ENCODE measurements around the gene PPCDC. TPM values are rescaled to one million over a fixed set of nuclear protein-coding genes. Genes with fewer than 3 reads are reported as not detected.

PPCDC gene
- total RNA-seq, 4 donors from 2014 or later, result 7.4 to 25.7 (median 13.1) TPM

DNA sequence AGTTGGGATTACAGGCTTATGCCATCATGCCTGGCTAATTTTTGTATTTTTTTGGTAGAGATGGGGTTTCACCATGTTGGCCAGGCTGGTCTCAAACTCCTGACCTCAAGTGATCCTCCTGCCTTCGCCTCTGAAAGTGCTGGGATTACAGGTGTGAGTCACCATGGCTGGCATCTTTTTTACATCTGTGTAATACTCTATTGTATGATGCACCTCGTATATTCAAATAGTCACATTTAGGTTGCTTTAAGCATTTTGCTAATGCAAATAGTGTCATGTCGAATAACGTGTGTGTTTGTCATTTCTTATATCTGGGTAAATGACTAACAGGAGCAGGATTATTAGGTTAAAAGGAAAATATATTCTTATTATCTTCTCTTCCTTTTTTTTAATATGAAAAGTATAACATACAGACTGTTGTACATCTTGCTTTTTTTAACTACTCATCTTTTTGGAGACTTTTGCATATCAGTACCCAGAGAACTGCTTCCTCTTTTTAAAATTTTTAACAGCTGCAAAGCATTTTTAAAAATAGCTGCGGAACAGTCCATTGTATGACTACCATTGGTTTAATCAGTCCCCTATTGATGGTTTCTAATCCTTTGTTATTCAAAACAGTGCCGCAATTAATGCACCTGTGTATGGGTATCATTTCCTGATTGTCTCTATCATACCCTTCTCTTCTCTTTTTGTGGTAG, 14.6 kb upstream of the PPCDC start:
- DNase-seq (ENCODE audit: low spot score in 2 of 2), result no peak
- no peak overlapping the region for H3K4me3 ChIP-seq
- no peaks in the 10 kb centered on the region for H3K36me3 ChIP-seq
- TF ChIP-seq, protein P1, sequence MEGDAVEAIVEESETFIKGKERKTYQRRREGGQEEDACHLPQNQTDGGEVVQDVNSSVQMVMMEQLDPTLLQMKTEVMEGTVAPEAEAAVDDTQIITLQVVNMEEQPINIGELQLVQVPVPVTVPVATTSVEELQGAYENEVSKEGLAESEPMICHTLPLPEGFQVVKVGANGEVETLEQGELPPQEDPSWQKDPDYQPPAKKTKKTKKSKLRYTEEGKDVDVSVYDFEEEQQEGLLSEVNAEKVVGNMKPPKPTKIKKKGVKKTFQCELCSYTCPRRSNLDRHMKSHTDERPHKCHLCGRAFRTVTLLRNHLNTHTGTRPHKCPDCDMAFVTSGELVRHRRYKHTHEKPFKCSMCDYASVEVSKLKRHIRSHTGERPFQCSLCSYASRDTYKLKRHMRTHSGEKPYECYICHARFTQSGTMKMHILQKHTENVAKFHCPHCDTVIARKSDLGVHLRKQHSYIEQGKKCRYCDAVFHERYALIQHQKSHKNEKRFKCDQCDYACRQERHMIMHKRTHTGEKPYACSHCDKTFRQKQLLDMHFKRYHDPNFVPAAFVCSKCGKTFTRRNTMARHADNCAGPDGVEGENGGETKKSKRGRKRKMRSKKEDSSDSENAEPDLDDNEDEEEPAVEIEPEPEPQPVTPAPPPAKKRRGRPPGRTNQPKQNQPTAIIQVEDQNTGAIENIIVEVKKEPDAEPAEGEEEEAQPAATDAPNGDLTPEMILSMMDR (IDR thresholded peaks at IDR 0.05), result no peak
- no peak for TF ChIP-seq POLR2A (IDR thresholded peaks at IDR 0.05)
- TF ChIP-seq POLR2AphosphoS5 (IDR thresholded peaks at IDR 0.05), result no peak
- no peak for TF ChIP-seq EP300 (IDR thresholded peaks at IDR 0.05)
- no peaks in the 10 kb centered on the region for H3K4me1 ChIP-seq
- no peak overlapping the region for H3K27ac ChIP-seq
- 75% methylated on average over 6 of the region's 6 CpGs for WGBS
- no peaks in the 10 kb centered on the region for H3K27me3 ChIP-seq
- H3K9me3 ChIP-seq, result no peaks in the 10 kb centered on the region

DNA sequence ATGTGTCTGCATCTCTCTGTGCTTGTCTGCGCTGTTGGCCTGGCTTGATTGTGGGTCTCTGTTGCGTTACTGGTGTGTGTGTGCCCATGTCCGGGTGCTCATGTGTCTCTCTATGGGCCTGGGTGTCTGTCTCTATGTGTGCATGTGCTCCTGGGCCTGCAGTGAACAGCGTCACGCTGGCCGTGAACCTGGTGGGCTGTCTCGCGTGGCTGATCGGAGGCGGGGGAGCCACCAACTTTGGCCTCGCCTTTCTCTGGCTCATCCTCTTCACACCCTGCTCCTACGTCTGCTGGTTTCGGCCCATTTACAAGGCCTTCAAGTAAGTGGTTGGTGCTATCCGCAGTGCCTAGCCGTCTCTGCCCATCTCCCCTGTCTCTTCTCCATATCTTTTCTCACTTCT, 7.0 kb upstream of the PPCDC start:
- no peak for TF ChIP-seq POLR2AphosphoS5 (IDR thresholded peaks at IDR 0.05)
- TF ChIP-seq EP300 (IDR thresholded peaks at IDR 0.05), result no peak
- TF ChIP-seq, protein P1 (IDR thresholded peaks at IDR 0.05), result no peak
- TF ChIP-seq POLR2A (IDR thresholded peaks at IDR 0.05), result no peak
- Histone ChIP-seq H3K36me3 (no peaks in the 10 kb centered on the region), H3K4me1 (no peaks in the 10 kb centered on the region), H3K27ac (no peak overlapping the region), H3K27me3 (no peaks in the 10 kb centered on the region), H3K9me3 (no peaks in the 10 kb centered on the region), H3K4me3 (no peak overlapping the region)
- WGBS, result 93% methylated on average over 13 of the region's 15 CpGs
- no peak for DNase-seq (ENCODE audit: low spot score in 2 of 2)

DNA sequence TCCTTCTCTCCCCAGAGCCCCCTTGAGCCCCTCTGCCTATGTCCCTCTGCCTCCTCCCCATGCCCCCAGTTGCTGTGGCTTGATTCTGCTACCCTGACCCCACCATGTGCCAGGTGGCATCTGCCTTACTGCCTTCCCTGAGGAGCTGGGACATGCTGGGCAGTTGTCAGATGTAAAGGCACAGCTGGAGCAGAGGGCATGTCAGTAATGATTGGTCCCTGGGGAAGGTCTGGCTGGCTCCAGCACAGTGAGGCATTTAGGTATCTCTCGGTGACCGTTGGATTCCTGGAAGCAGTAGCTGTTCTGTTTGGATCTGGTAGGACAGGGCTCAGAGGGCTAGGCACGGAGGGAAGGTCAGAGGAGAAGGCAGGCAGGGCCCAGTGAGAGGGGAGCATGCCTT, 3.5 kb upstream of the PPCDC start:
- TF ChIP-seq POLR2AphosphoS5 (IDR thresholded peaks at IDR 0.05) (no peak), POLR2A (IDR thresholded peaks at IDR 0.05) (no peak), EP300 (IDR thresholded peaks at IDR 0.05) (no peak)
- TF ChIP-seq, protein P1 (IDR thresholded peaks at IDR 0.05), result no peak
- Histone ChIP-seq H3K36me3 (no peaks in the 10 kb centered on the region), H3K27me3 (no peaks in the 10 kb centered on the region), H3K4me3 (no peak overlapping the region), H3K4me1 (peaks cover 11% of the 10 kb centered on the region), H3K27ac (no peak overlapping the region), H3K9me3 (no peaks in the 10 kb centered on the region)
- no peak for DNase-seq (ENCODE audit: low spot score in 2 of 2)
- WGBS, result no CpG with 5 or more reads among the region's 3 CpGs

DNA sequence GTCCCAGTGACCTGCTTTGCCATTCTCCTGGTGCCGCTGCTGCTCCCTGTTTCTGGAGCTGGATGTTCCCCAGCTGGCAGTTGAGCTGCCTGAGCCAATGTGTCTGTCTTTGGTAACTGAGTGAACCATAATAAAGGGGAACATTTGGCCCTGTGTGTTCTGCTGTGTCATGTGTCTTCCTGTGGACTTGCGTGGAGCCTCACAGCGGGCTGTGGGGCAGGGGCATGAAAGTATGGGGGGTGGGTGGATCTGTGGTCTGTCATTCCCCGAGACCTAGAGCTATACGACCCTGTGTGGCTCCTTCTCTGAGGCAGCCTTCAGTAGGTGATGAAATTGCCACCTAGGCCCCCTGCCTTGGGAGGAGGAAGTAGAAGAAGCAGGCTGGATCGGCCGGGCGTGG, 2.0 kb upstream of the PPCDC start:
- TF ChIP-seq, protein P1 (IDR thresholded peaks at IDR 0.05), result no peak
- TF ChIP-seq POLR2AphosphoS5 (IDR thresholded peaks at IDR 0.05), result no peak
- TF ChIP-seq EP300 (IDR thresholded peaks at IDR 0.05), result no peak
- no peak for TF ChIP-seq POLR2A (IDR thresholded peaks at IDR 0.05)
- H3K27me3 ChIP-seq, result no peaks in the 10 kb centered on the region
- no peaks in the 10 kb centered on the region for H3K36me3 ChIP-seq
- no peak for DNase-seq (ENCODE audit: low spot score in 2 of 2)
- no peak overlapping the region for H3K27ac ChIP-seq
- no peaks in the 10 kb centered on the region for H3K9me3 ChIP-seq
- H3K4me1 ChIP-seq, result peaks cover 17% of the 10 kb centered on the region
- no peak overlapping the region for H3K4me3 ChIP-seq
- WGBS, result 90% methylated on average over 7 of the region's 8 CpGs

DNA sequence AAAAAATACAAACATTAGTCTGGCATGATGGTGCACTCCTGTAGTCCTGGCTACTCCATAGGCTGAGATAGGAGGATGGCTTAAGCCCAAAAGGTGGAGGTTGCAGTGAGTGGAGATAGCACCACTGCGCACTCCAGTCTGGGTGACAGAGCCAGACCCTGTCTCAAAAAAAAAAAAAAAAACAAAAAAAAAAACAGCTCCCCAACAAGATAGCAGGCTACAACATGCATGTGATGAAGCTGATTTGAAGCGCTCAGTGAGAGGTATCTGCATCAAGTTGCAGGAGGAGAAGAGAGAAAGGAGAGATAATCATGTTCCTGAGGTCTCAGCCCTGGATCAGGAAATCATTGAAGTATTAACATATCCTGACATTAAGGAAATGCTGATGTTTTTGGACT, 608 bp upstream of the PPCDC start:
- Histone ChIP-seq H3K27ac (no peak overlapping the region), H3K9me3 (no peaks in the 10 kb centered on the region), H3K4me3 (no peak overlapping the region), H3K36me3 (no peaks in the 10 kb centered on the region), H3K4me1 (peaks cover 17% of the 10 kb centered on the region), H3K27me3 (no peaks in the 10 kb centered on the region)
- WGBS, result 76% methylated on average over 2 of the region's 2 CpGs
- TF ChIP-seq POLR2AphosphoS5 (IDR thresholded peaks at IDR 0.05) (no peak), EP300 (IDR thresholded peaks at IDR 0.05) (no peak), POLR2A (IDR thresholded peaks at IDR 0.05) (no peak)
- TF ChIP-seq, protein P1 (IDR thresholded peaks at IDR 0.05), result no peak
- no peak for DNase-seq (ENCODE audit: low spot score in 2 of 2)
